Adrenal gland (tissue), 12 donors: Measurements from ENCODE around the gene EDEM3. TPM values are rescaled to one million over a fixed set of nuclear protein-coding genes. Genes with fewer than 3 reads are reported as not detected.
A peak's percentile ranks its signal among the peaks of the same experiment; 100 is the strongest.

ENCODE experiments used
- DNase-seq, 7 donors: peaks; one replicate each; pipeline ENCODE4 v3.0.0-alpha.2; 2019 to 2020
- H3K27ac ChIP-seq, 5 donors: fragments of 200-600 bp; sonication (generic) in 4 of 5; 1 replicate in 3 of 5; 2 replicates in 2 of 5; pipeline versions ENCODE4 v1.5.1 to v1.8.0; 2016 to 2020; ENCODE audit warnings: mild to moderate bottlenecking in 1 of 5
- H3K27me3 ChIP-seq: fragments of 200-600 bp; 2 replicates; pipeline ENCODE4 v1.8.0; 2021
- H3K36me3 ChIP-seq, 2 donors: fragments of 200-600 bp; replicated peaks in 1 of 2; 1 replicate in 1 of 2; 2 replicates in 1 of 2; pipeline versions ENCODE4 v1.5.1 to v1.8.0; 2018 to 2022
- H3K4me1 ChIP-seq, 2 donors: fragments of 200-600 bp; replicated peaks in 1 of 2; 1 replicate in 1 of 2; 2 replicates in 1 of 2; pipeline versions ENCODE4 v1.5.1 to v1.8.0; 2018 to 2021
- H3K4me3 ChIP-seq, 4 donors: fragments of 200-600 bp; sonication (generic) in 3 of 4; one replicate each; pipeline ENCODE4 v1.5.1; 2016 to 2018
- H3K9me3 ChIP-seq, 3 donors: fragments of 200-600 bp; sonication (generic) in 1 of 3; replicated peaks in 1 of 3; 1 replicate in 2 of 3; 2 replicates in 1 of 3; pipeline versions ENCODE4 v1.5.1 to v1.8.0; 2016 to 2021
- CTCF ChIP-seq, 6 experiments: fragments of 450-650 bp in 4 of 6; fragments of 200-600 bp in 2 of 6; sonication (generic) in 1 of 6; IDR thresholded peaks; 1 replicate in 5 of 6; 2 replicates in 1 of 6; pipeline versions ENCODE4 v1.5.1 to v1.8.0; 2016 to 2021; ENCODE audit warnings: antibody characterized with exemption in 6 of 6, mild to moderate bottlenecking in 2 of 6, moderate library complexity in 1 of 6
- POLR2A ChIP-seq, 2 donors: fragments of 450-650 bp; IDR thresholded peaks; one replicate each; pipeline ENCODE4 v1.6.1; 2017; ENCODE audit warnings: antibody characterized with exemption in 2 of 2, mild to moderate bottlenecking in 2 of 2, moderate library complexity in 1 of 2
- WGBS, 4 donors: extraction: QIAGEN DNeasy Blood & Tissue Kit in 2 of 4; methylation state at CpG; one replicate each; pipeline versions ENCODE4 v1.1.5 to v1.1.7; 2013 to 2017; 5-methylcytosine and 5-hydroxymethylcytosine counted together
- intact Hi-C, 2 donors: fragments of 100-400 bp; cut with DNase I; formaldehyde crosslinking; loops; one replicate each; pipeline versions ENCODE4 v1.14.1 to v1.15.0; 2022 to 2023
- polyA plus RNA-seq, 3 donors: library from polyadenylated mRNA; stranded (reverse); fragments of 200-250 nt in 2 of 3; fragments of 350-450 nt in 1 of 3; fragmentation: Illumina TruSeq in 1 of 3; extraction: RNeasy Lipid Tissue Mini Kit (QIAGEN cat#74804) in 1 of 3; gene quantifications; one replicate each; pipeline ENCODE4 v1.2.3, GENCODE V29; 2013 to 2014
- total RNA-seq, 9 donors: library from RNA; depleted of rRNA in 4 of 9; stranded (reverse); fragments of >200 nt in 4 of 9; fragments of 120-200 nt in 1 of 9; fragmentation: NEBNext Ultra II Directional in 1 of 9; extraction: Animal tissue kit (Norgen Biotek cat#: 25700) in 1 of 9; gene quantifications; one replicate each; pipeline versions ENCODE4 v1.1.0 to v1.2.4, GENCODE V29; 2013 to 2023
- donor health status: healthy with polysubstance abuse.
- donor health status: Bipolar disorder and iron deficiency.
- donor health status: DM: yes; HTN: yes; CAD: no.
- donor health status: DM: no; HTN: no; CAD: no.
- donor health status: DM: no; HTN: no; CAD: no.
- donor health status: DM: yes; HTN: yes; CAD: no.

EDEM3 gene
- total and polyA plus RNA-seq, 12 donors: 6.5 to 61.2 (median 33.4) TPM

GRCh38 chr1:184792450-184792969, 37.9 kb upstream of the EDEM3 start:
- Histone ChIP-seq H3K27ac (peak overlapping the region; percentile 54 to 90 (median 73)), H3K27me3 (no peaks in the 10 kb centered on the region)
- peak; percentile 63 to 92 (median 87) for DNase-seq

GRCh38 chr1:184791550-184791900, 36.9 kb upstream of the EDEM3 start:
- WGBS, 4 donors: 29 to 45% (median 34%) methylated on average over 2 of the region's 2 CpGs
- no peak for TF ChIP-seq POLR2A (IDR thresholded peaks at IDR 0.05)
- TF ChIP-seq CTCF (IDR thresholded peaks at IDR 0.05): no peak
- Histone ChIP-seq H3K4me1 (peaks cover 22 to 30% of the 10 kb centered on the region in 2 donors), H3K27ac (peak overlapping the region in 2 of 5 donors; percentile 73 to 88), H3K27me3 (no peaks in the 10 kb centered on the region), H3K9me3 (no peaks in the 10 kb centered on the region), H3K4me3 (no peak overlapping the region), H3K36me3 (no peaks in the 10 kb centered on the region)
- intact Hi-C loops: no loop called here
- DNase-seq: no peak

More at GRCh38 chr1:184792450-184792969, 37.9 kb upstream of the EDEM3 start:
- H3K9me3 ChIP-seq: no peaks in the 10 kb centered on the region
- no peaks in the 10 kb centered on the region for H3K36me3 ChIP-seq
- peaks cover 22 to 30% of the 10 kb centered on the region in 2 donors for H3K4me1 ChIP-seq
- 0 to 17% (median 10%) methylated on average over 3 to 5 of the region's 5 CpGs for WGBS, 4 donors
- H3K4me3 ChIP-seq: no peak overlapping the region
- intact Hi-C loops: no loop called here
- TF ChIP-seq POLR2A (IDR thresholded peaks at IDR 0.05): peak in 1 of 2 donors; percentile 33
- no peak for TF ChIP-seq CTCF (IDR thresholded peaks at IDR 0.05)

GRCh38 chr1:184790642-184791549, 36.2 kb upstream of the EDEM3 start:
- no peaks in the 10 kb centered on the region for H3K27me3 ChIP-seq
- intact Hi-C loops: no loop called here

More at GRCh38 chr1:184790642-184791549, 36.2 kb upstream of the EDEM3 start:
- Histone ChIP-seq H3K4me1 (peaks cover 22 to 30% of the 10 kb centered on the region in 2 donors), H3K27ac (peak overlapping the region in 1 of 5 donors; percentile 73), H3K4me3 (no peak overlapping the region), H3K36me3 (no peaks in the 10 kb centered on the region), H3K9me3 (no peaks in the 10 kb centered on the region)
- 74 to 79% (median 77%) methylated on average over 9 of the region's 9 CpGs for WGBS, 4 donors
- TF ChIP-seq CTCF (IDR thresholded peaks at IDR 0.05) (no peak), POLR2A (IDR thresholded peaks at IDR 0.05) (no peak)
- DNase-seq: no peak
